PC-9 (cell line): ENCODE measurements around the gene MEI4.

Experiments
- CTCF ChIP-seq: fragments of 200-600 bp; sonication (generic); conservative IDR thresholded peaks from 2 replicates; pipeline ENCODE4 v1.6.1; 2017; ENCODE audit warnings: mixed run types, antibody characterized with exemption, mild to moderate bottlenecking, moderate library complexity
- EZH2 ChIP-seq: fragments of 200-600 bp; sonication (generic); IDR thresholded peaks from 2 replicates; pipeline ENCODE4 v1.8.0; 2017; ENCODE audit warnings: antibody characterized with exemption, low read depth

- no peak for TF ChIP-seq CTCF
- no peak for TF ChIP-seq EZH2
Measured at GRCh38 chr6:77816766-77817270, 164.0 kb downstream of the MEI4 start.
